Activated T-helper 1 cell treated with anti-CD3 and anti-CD28 coated beads, Interleukin-12 subunit alpha, Interleukin-12 subunit beta, Interleukin-2, Interleukin-4 antibody, amounts not matched to agents 30 ng/mL and 10 ng/mL and 1 ng/mL, durations not matched to agents 14 hours and 24 hours and 36 hours (primary cell): ENCODE results near the gene DNAI1. TPM values are rescaled to one million over a fixed set of nuclear protein-coding genes. Genes with fewer than 3 reads are reported as not detected.
"Not testable (repeated sequence)": the region's sequence is repeated elsewhere in the genome, so short reads cannot be mapped to it uniquely, and the experiment has no call there.

Experiments used
- DNase-seq: peaks from one replicate; pipeline ENCODE4 v3.0.0; 2021; ENCODE audit warnings: low spot score
- H3K27ac Mint-ChIP-seq: one replicate; pipeline ENCODE4 v1.8.0; 2021; ENCODE audit warnings: mild to moderate bottlenecking, mixed read lengths
- H3K27me3 Mint-ChIP-seq: one replicate; pipeline ENCODE4 v1.8.0; 2022; ENCODE audit warnings: mild to moderate bottlenecking, moderate library complexity, mixed read lengths; ENCODE audit not compliant: insufficient read depth
- H3K36me3 Mint-ChIP-seq: one replicate; pipeline ENCODE4 v1.8.0; 2021; ENCODE audit warnings: low read depth, mixed read lengths
- H3K4me1 Mint-ChIP-seq: one replicate; pipeline ENCODE4 v1.8.0; 2021; ENCODE audit warnings: low read depth, mixed read lengths
- H3K4me3 Mint-ChIP-seq: one replicate; pipeline ENCODE4 v1.8.0; 2021; ENCODE audit warnings: mild to moderate bottlenecking, moderate library complexity, mixed read lengths
- H3K9me3 Mint-ChIP-seq: one replicate; pipeline ENCODE4 v1.8.0; 2021; ENCODE audit warnings: mixed read lengths
- intact Hi-C: fragments of 100-400 bp; cut with micrococcal nuclease; formaldehyde crosslinking; loops from one replicate; pipeline ENCODE4 v1.15.1; 2024
- total RNA-seq: library from RNA; stranded (reverse); gene quantifications from 2 replicates; pipeline ENCODE4 v1.2.3, GENCODE V29; 2022

DNAI1 gene
- total RNA-seq, 1 donor from 2014 or later: not detected

DNA sequence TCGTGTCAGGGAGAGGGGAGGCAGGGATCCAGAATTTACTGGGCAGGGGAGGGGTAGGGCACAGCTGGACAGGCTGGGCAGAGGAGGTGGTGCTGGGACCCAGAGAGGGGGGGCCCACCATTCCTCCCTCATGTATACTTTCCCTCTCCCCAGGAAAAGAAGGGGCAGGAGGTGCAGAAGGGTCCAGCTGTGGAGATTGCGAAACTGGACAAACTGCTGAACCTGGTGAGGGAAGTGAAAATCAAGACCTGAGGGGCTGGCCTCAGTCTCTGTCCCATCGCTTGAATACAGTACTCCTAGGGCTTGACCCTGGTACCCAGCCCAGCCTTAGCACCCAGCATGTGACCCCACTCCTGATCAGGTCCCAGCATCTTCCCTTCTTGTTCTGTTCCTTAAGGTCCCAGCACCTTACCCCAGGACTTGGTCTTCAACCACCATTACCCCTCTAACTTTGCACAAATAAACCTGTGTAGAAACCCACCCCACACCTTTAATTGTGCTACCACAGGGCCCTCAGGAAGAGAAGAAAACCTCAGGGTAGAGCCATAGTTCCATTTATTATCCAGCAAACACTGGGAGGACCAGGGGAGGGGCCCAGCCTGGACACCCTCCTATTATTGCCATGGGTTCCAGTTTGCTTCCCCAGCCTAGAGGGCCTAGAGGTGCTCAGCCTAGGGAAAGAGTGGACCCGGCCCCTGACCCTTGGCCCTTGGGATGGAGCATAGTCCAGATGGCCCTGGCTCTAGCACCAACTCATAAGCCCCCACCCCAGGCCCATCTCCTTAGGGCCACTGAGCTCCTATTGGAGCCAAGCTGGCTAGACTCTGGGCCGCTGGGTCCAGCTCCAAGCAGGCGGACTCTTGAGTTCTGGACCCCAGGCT lies 62.1 kb downstream of the DNAI1 start:
- intact Hi-C loops: loop anchor here (10.0 kb wide), 1 partner anchor 594 kb away; the partner anchor contains the start of gene ATOSB
- no peaks in the 10 kb centered on the region for H3K36me3 Mint-ChIP-seq
- no peak overlapping the region for H3K27ac Mint-ChIP-seq
- peaks cover 13% of the 10 kb centered on the region for H3K4me1 Mint-ChIP-seq
- peaks cover 50% of the 10 kb centered on the region for H3K27me3 Mint-ChIP-seq
- no peaks in the 10 kb centered on the region for H3K9me3 Mint-ChIP-seq
- no peak overlapping the region for H3K4me3 Mint-ChIP-seq
- DNase-seq: no peak

- Mint-ChIP-seq H3K27ac (no peak overlapping the region), H3K4me3 (no peak overlapping the region), H3K36me3 (no peaks in the 10 kb centered on the region), H3K9me3 (no peaks in the 10 kb centered on the region), H3K4me1 (peaks cover 13% of the 10 kb centered on the region), H3K27me3 (peaks cover 50% of the 10 kb centered on the region)
- DNase-seq: no peak
- intact Hi-C loops: loop anchor here (2.0 to 10.0 kb wide), 4 partner anchors 21 to 593 kb away; partner anchors contain the start of gene ATOSB
Measured at GRCh38 chr9:34521406-34522045, 62.9 kb downstream of the DNAI1 start.

- peaks cover 13% of the 10 kb centered on the region for H3K4me1 Mint-ChIP-seq
- H3K27me3 Mint-ChIP-seq: peaks cover 49% of the 10 kb centered on the region
Measured at GRCh38 chr9:34522091-34522887, 63.7 kb downstream of the DNAI1 start.

GRCh38 chr9:34522971-34523797 lies 64.6 kb downstream of the DNAI1 start, which contains the start of gene ENHO:
ENHO (minus strand) TSS chr9:34522990; CDS start chr9:34521695, 1,295 bp downstream.
- H3K4me3 Mint-ChIP-seq: peak within 1 kb of the TSS; percentile 73
- no peaks in the 10 kb centered on the region for H3K36me3 Mint-ChIP-seq
- H3K27me3 Mint-ChIP-seq: peaks cover 49% of the 10 kb centered on the region
- H3K27ac Mint-ChIP-seq: peak within 1 kb of the TSS; percentile 75
- no peaks in the 10 kb centered on the region for H3K9me3 Mint-ChIP-seq
- H3K4me1 Mint-ChIP-seq: peaks cover 13% of the 10 kb centered on the region
- DNase-seq: peak; percentile 91
- intact Hi-C loops: loop anchor here (1.0 to 10.0 kb wide), 5 partner anchors 22 to 592 kb away; partner anchors contain the start of genes ATOSB, DNAI1 and FAM219A

More at GRCh38 chr9:34522091-34522887, 63.7 kb downstream of the DNAI1 start:
- H3K9me3 Mint-ChIP-seq: no peaks in the 10 kb centered on the region
- peak overlapping the region; percentile 73 for H3K4me3 Mint-ChIP-seq
- no peak for DNase-seq
- H3K27ac Mint-ChIP-seq: peak overlapping the region; percentile 75
- H3K36me3 Mint-ChIP-seq: no peaks in the 10 kb centered on the region
- intact Hi-C loops: loop anchor here (2.0 to 10.0 kb wide), 4 partner anchors 21 to 593 kb away; partner anchors contain the start of gene ATOSB

DNA sequence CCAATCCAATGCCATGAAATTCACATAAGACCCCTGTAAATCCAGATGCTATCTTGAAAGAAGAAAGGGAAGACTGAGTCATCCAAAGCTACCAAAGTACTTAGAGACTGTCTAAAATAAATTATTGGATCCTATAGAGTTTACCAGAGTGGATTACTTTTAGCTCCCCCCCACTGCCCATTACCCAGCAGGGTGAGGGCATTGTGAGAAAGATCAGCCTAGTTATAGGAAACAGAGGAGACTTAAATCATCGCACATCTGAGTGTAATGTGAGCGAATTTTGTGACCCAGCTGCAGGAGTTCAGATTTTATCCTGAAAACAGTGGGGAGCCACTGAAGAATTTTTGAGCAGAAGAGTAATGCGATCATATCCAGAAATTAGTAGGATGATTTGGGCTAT lies 65.7 kb downstream of the DNAI1 start:
- intact Hi-C loops: loop anchor here (10.0 kb wide), 1 partner anchor 590 kb away; the partner anchor contains the start of gene ATOSB
- Mint-ChIP-seq H3K36me3 (no peaks in the 10 kb centered on the region), H3K9me3 (no peaks in the 10 kb centered on the region), H3K4me3 (no peak overlapping the region), H3K27me3 (peaks cover 44% of the 10 kb centered on the region), H3K4me1 (peaks cover 13% of the 10 kb centered on the region), H3K27ac (no peak overlapping the region)
- no peak for DNase-seq

- peaks cover 47% of the 10 kb centered on the region for H3K27me3 Mint-ChIP-seq
- H3K4me3 Mint-ChIP-seq: no peak overlapping the region
- no peak overlapping the region for H3K27ac Mint-ChIP-seq
- intact Hi-C loops: loop anchor here (10.0 kb wide), 1 partner anchor 589 kb away; the partner anchor contains the start of gene ATOSB
- no peak for DNase-seq
- peaks cover 13% of the 10 kb centered on the region for H3K4me1 Mint-ChIP-seq
- H3K9me3 Mint-ChIP-seq: no peaks in the 10 kb centered on the region
- H3K36me3 Mint-ChIP-seq: no peaks in the 10 kb centered on the region
Measured at GRCh38 chr9:34526026-34526425, 67.4 kb downstream of the DNAI1 start.

DNA sequence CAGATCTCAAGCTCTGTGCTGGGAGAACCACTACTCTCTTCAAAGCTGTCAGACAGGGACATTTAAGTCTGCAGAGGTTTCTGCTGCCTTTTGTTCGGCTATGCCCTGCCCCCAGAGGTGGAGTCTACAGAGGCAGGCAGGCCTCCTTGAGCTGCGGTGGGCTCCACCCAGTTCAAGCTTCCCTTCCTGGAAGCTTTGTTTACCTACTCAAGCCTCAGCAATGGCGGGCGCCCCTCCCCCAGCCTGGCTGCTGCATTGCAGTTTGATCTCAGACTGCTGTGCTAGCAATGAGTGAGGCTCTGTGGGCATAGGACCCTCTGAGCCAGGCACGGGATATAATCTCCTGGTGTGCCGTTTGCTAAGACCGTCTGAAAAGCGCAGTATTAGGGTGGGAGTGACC lies 73.4 kb downstream of the DNAI1 start:
- peaks cover 33% of the 10 kb centered on the region for H3K27me3 Mint-ChIP-seq
- not testable (repeated sequence) for H3K27ac Mint-ChIP-seq, DNase-seq

GRCh38 chr9:34536685-34537084 lies 78.1 kb downstream of the DNAI1 start:
- Mint-ChIP-seq H3K27me3 (peaks cover 21% of the 10 kb centered on the region), H3K27ac (no peak overlapping the region), H3K4me3 (no peak overlapping the region), H3K4me1 (no peaks in the 10 kb centered on the region), H3K9me3 (no peaks in the 10 kb centered on the region), H3K36me3 (no peaks in the 10 kb centered on the region)
- no peak for DNase-seq
- intact Hi-C loops: no loop called here

More for the DNA sequence above, 73.4 kb downstream of the DNAI1 start:
- H3K4me3 Mint-ChIP-seq, H3K9me3 Mint-ChIP-seq, intact Hi-C loops, H3K36me3 Mint-ChIP-seq, H3K4me1 Mint-ChIP-seq: not testable (repeated sequence)

GRCh38 chr9:34540827-34541226 lies 82.2 kb downstream of the DNAI1 start:
- peaks cover 20% of the 10 kb centered on the region for H3K27me3 Mint-ChIP-seq
- no peaks in the 10 kb centered on the region for H3K4me1 Mint-ChIP-seq
- no peaks in the 10 kb centered on the region for H3K36me3 Mint-ChIP-seq
- H3K4me3 Mint-ChIP-seq: no peak overlapping the region
- H3K9me3 Mint-ChIP-seq: no peaks in the 10 kb centered on the region
- no peak overlapping the region for H3K27ac Mint-ChIP-seq
- intact Hi-C loops: loop anchor here (5.0 kb wide), 1 partner anchor 39 kb away; no protein-coding TSS in a partner anchor
- DNase-seq: no peak

- H3K27me3 Mint-ChIP-seq: peaks cover 20% of the 10 kb centered on the region
- H3K4me1 Mint-ChIP-seq: no peaks in the 10 kb centered on the region
- H3K36me3 Mint-ChIP-seq: no peaks in the 10 kb centered on the region
- H3K4me3 Mint-ChIP-seq: no peak overlapping the region
- no peaks in the 10 kb centered on the region for H3K9me3 Mint-ChIP-seq
- H3K27ac Mint-ChIP-seq: no peak overlapping the region
- intact Hi-C loops: loop anchor here (5.0 kb wide), 1 partner anchor 39 kb away; no protein-coding TSS in a partner anchor
- no peak for DNase-seq
Measured at GRCh38 chr9:34541540-34541939, 82.9 kb downstream of the DNAI1 start.

DNA sequence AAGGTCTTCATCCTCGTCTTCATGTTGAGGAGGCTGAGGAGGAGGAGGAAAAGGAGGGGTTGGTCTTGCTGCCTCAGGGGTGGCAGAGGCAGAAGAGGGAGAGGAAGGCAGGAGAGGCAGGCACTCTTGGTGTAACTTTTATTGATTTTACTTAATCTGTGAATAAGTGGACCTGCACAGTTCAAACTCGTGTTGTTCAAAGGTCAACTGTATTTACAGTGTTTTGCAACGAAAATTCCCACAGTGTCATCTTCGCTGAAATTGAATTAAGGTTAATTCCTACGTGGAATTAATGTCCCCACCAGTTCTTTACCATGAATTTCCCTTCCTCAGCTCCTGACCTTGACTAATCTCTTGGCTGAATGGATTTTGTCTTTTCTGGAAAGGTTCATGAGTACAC lies 85.4 kb downstream of the DNAI1 start:
- no peak for DNase-seq
- Mint-ChIP-seq H3K4me1 (no peaks in the 10 kb centered on the region), H3K27me3 (peaks cover 20% of the 10 kb centered on the region), H3K4me3 (no peak overlapping the region), H3K36me3 (no peaks in the 10 kb centered on the region), H3K9me3 (no peaks in the 10 kb centered on the region), H3K27ac (no peak overlapping the region)
- intact Hi-C loops: loop anchor here (5.0 kb wide), 1 partner anchor 42 kb away; no protein-coding TSS in a partner anchor
